HFF-Myc (cell line): ENCODE results near the gene LRFN4.

Experiments
- DNase-seq: peaks from one replicate; pipeline ENCODE4 v3.0.0-alpha.2; 2011; ENCODE audit warnings: low read depth; ENCODE audit errors: extremely low read depth
- H3K4me3 ChIP-seq: replicated peaks from 2 replicates; pipeline ENCODE4 v1.5.1; 2011; ENCODE audit warnings: low read depth, mild to moderate bottlenecking, control low read depth, low read length
- CTCF ChIP-seq: IDR thresholded peaks from 2 replicates; pipeline ENCODE4 v1.5.1; 2012; ENCODE audit warnings: mild to moderate bottlenecking, low read depth, low read length, control low read depth; ENCODE audit errors: missing control alignments

Gene LRFN4

GRCh38 chr11:66901964-66902390 is 45.1 kb downstream of the LRFN4 start:
- no peak overlapping the region for H3K4me3 ChIP-seq
- TF ChIP-seq CTCF, result no peak
- no peak for DNase-seq

GRCh38 chr11:66902486-66903177 is 45.8 kb downstream of the LRFN4 start:
- no peak for DNase-seq
- no peak for TF ChIP-seq CTCF
- H3K4me3 ChIP-seq, result no peak overlapping the region

- H3K4me3 ChIP-seq, result no peak overlapping the region
- TF ChIP-seq CTCF, result no peak
- DNase-seq, result no peak
Observed at GRCh38 chr11:66904055-66904454, 47.2 kb downstream of the LRFN4 start.

- no peak for DNase-seq
- no peak for TF ChIP-seq CTCF
- no peak overlapping the region for H3K4me3 ChIP-seq
Observed at GRCh38 chr11:66904561-66904960, 47.7 kb downstream of the LRFN4 start.

- TF ChIP-seq CTCF, result no peak
- no peak for DNase-seq
- no peak overlapping the region for H3K4me3 ChIP-seq
Observed at GRCh38 chr11:66904981-66905521, 48.2 kb downstream of the LRFN4 start.

- no peak overlapping the region for H3K4me3 ChIP-seq
- TF ChIP-seq CTCF, result no peak
- no peak for DNase-seq
Observed at GRCh38 chr11:66905631-66906030, 48.8 kb downstream of the LRFN4 start.
